Cardiac ventricle fibroblast (primary cell): ENCODE results near the gene NR1D1. TPM values are rescaled to one million over a fixed set of nuclear protein-coding genes. Genes with fewer than 3 reads are reported as not detected.

Experiments used
- total RNA-seq: library from RNA; depleted of rRNA; stranded (reverse); fragments of >200 nt; gene quantifications from 2 replicates; pipeline ENCODE4 v1.2.3, GENCODE V29; 2015

The NR1D1 gene
- 2.7 and 4.1 TPM in 2 replicates for total RNA-seq

GRCh38 chr17:40100419-40100668 lies at the start of gene NR1D1:
NR1D1 (minus strand) TSS chr17:40100589; CDS start chr17:40100094, 495 bp downstream.

GRCh38 chr17:40121181-40122135 lies 21.1 kb upstream of the NR1D1 start, which contains the start of gene MSL1:
MSL1 (plus strand) TSS chr17:40121971; CDS start chr17:40122613, 642 bp downstream.

GRCh38 chr17:40062329-40063186 lies 37.8 kb downstream of the NR1D1 start, which contains the start of gene THRA:
THRA (plus strand) TSS chr17:40062965; CDS start chr17:40074489, 11,524 bp downstream.

Other genes starting within 250 kb of the NR1D1 start
- gene IKZF3, start 236.3 kb downstream of the NR1D1 start, total RNA-seq, result not detected in 2 replicates
- not detected in 2 replicates for gene ZPBP2, start 232.4 kb downstream of the NR1D1 start, total RNA-seq
- gene GSDMB, start 182.0 kb downstream of the NR1D1 start, total RNA-seq, result 3.5 and 4.7 TPM in 2 replicates
- 43.6 and 46.1 TPM in 2 replicates for gene ORMDL3, start 173.0 kb downstream of the NR1D1 start, total RNA-seq
- not detected in 2 replicates for gene LRRC3C, start 172.9 kb downstream of the NR1D1 start, total RNA-seq
- not detected in 2 replicates for gene GSDMA, start 137.6 kb downstream of the NR1D1 start, total RNA-seq
- gene PSMD3, start 119.8 kb downstream of the NR1D1 start, total RNA-seq, result 69.0 and 70.6 TPM in 2 replicates
- gene CSF3, start 85.1 kb downstream of the NR1D1 start, total RNA-seq, result not detected in 2 replicates
- gene MED24, start 46.2 kb downstream of the NR1D1 start, total RNA-seq, result 25.2 and 51.4 TPM in 2 replicates
- 26.6 and 27.3 TPM in 2 replicates for gene THRA, start 37.6 kb downstream of the NR1D1 start, total RNA-seq
- gene MSL1, start 21.4 kb upstream of the NR1D1 start, total RNA-seq, result 42.4 and 49.2 TPM in 2 replicates
- gene CASC3, start 39.9 kb upstream of the NR1D1 start, total RNA-seq, result 29.1 and 30.7 TPM in 2 replicates
- gene RAPGEFL1, start 76.9 kb upstream of the NR1D1 start, total RNA-seq, result 1.3 and 2.5 TPM in 2 replicates
- gene WIPF2, start 118.7 kb upstream of the NR1D1 start, total RNA-seq, result 8.7 and 9.0 TPM in 2 replicates
- gene CDC6, start 187.3 kb upstream of the NR1D1 start, total RNA-seq, result 2.2 and 3.6 TPM in 2 replicates
- gene RARA, start 208.6 kb upstream of the NR1D1 start, total RNA-seq, result 56.8 and 58.6 TPM in 2 replicates